TTC549 (cell line): Measurements from ENCODE around the gene FOXO6.

Experiments used
- FAIRE-seq: peaks from 2 replicates; lab custom pipeline; 2012; peaks lifted over from hg19 to GRCh38; lab: Jason Lieb, UNC

FOXO6 gene

GRCh38 chr1:41367288-41367642 lies 6.0 kb downstream of the FOXO6 start:
- FAIRE-seq, result no peak

GRCh38 chr1:41368366-41368765 lies 7.1 kb downstream of the FOXO6 start:
- no peak for FAIRE-seq

GRCh38 chr1:41368801-41369200 lies 7.6 kb downstream of the FOXO6 start:
- no peak for FAIRE-seq

GRCh38 chr1:41369531-41369930 lies 8.3 kb downstream of the FOXO6 start:
- no peak for FAIRE-seq

- FAIRE-seq, result no peak
Measured at GRCh38 chr1:41370225-41370624, 9.0 kb downstream of the FOXO6 start.

- FAIRE-seq, result no peak
Measured at GRCh38 chr1:41370756-41371420, 9.7 kb downstream of the FOXO6 start.

- FAIRE-seq, result no peak
Measured at GRCh38 chr1:41371630-41372599, 10.7 kb downstream of the FOXO6 start.

GRCh38 chr1:41372600-41372993 lies 11.4 kb downstream of the FOXO6 start:
- no peak for FAIRE-seq

- FAIRE-seq, result no peak
Measured at GRCh38 chr1:41373373-41373772, 12.1 kb downstream of the FOXO6 start.

- no peak for FAIRE-seq
Measured at GRCh38 chr1:41374711-41375110, 13.5 kb downstream of the FOXO6 start.

GRCh38 chr1:41377397-41377796 lies 16.2 kb downstream of the FOXO6 start:
- FAIRE-seq, result no peak

GRCh38 chr1:41378222-41378621 lies 17.0 kb downstream of the FOXO6 start:
- no peak for FAIRE-seq

GRCh38 chr1:41378999-41379737 lies 17.9 kb downstream of the FOXO6 start:
- FAIRE-seq, result no peak

GRCh38 chr1:41379738-41380130 lies 18.5 kb downstream of the FOXO6 start:
- FAIRE-seq, result no peak

- FAIRE-seq, result no peak
Measured at GRCh38 chr1:41380195-41380594, 19.0 kb downstream of the FOXO6 start.

GRCh38 chr1:41380979-41381691 lies 19.9 kb downstream of the FOXO6 start:
- FAIRE-seq, result no peak

- no peak for FAIRE-seq
Measured at GRCh38 chr1:41381692-41382479, 20.7 kb downstream of the FOXO6 start.

GRCh38 chr1:41382480-41383090 lies 21.4 kb downstream of the FOXO6 start:
- FAIRE-seq, result no peak

GRCh38 chr1:41383094-41383852 lies 22.0 kb downstream of the FOXO6 start:
- no peak for FAIRE-seq

- FAIRE-seq, result no peak
Measured at GRCh38 chr1:41384579-41384978, 23.3 kb downstream of the FOXO6 start.
